LoVo (cell line): ENCODE data around the gene RAPGEF5.

Source experiments
- DNase-seq: peaks from one replicate; pipeline ENCODE4 v3.0.0-alpha.2; 2016; ENCODE audit warnings: low spot score

Gene RAPGEF5

GRCh38 chr7:22356701-22357310 is at the start of gene RAPGEF5:
Gene RAPGEF5 (minus strand): TSS chr7:22357154. CDS start chr7:22357060, 94 bp downstream.
- peak; percentile 69 for DNase-seq

GRCh38 chr7:22406715-22407114 is 49.8 kb upstream of the RAPGEF5 start:
- DNase-seq, result no peak

- DNase-seq, result no peak
Observed at GRCh38 chr7:22404421-22405023, 47.6 kb upstream of the RAPGEF5 start.

GRCh38 chr7:22403344-22403743 is 46.4 kb upstream of the RAPGEF5 start:
- no peak for DNase-seq

- DNase-seq, result no peak
Observed at GRCh38 chr7:22402250-22402649, 45.3 kb upstream of the RAPGEF5 start.

GRCh38 chr7:22400936-22401553 is 44.1 kb upstream of the RAPGEF5 start:
- DNase-seq, result no peak

GRCh38 chr7:22400150-22400814 is 43.3 kb upstream of the RAPGEF5 start:
- DNase-seq, result no peak

GRCh38 chr7:22399546-22399945 is 42.6 kb upstream of the RAPGEF5 start:
- no peak for DNase-seq

GRCh38 chr7:22399091-22399490 is 42.1 kb upstream of the RAPGEF5 start:
- no peak for DNase-seq

GRCh38 chr7:22397981-22398380 is 41.0 kb upstream of the RAPGEF5 start:
- no peak for DNase-seq

- no peak for DNase-seq
Observed at GRCh38 chr7:22395222-22395621, 38.3 kb upstream of the RAPGEF5 start.

- no peak for DNase-seq
Observed at GRCh38 chr7:22394739-22395138, 37.8 kb upstream of the RAPGEF5 start.

- no peak for DNase-seq
Observed at GRCh38 chr7:22393913-22394729, 37.2 kb upstream of the RAPGEF5 start.

- DNase-seq, result no peak
Observed at GRCh38 chr7:22390516-22390915, 33.6 kb upstream of the RAPGEF5 start.

- no peak for DNase-seq
Observed at GRCh38 chr7:22389892-22390291, 32.9 kb upstream of the RAPGEF5 start.

GRCh38 chr7:22387583-22387982 is 30.6 kb upstream of the RAPGEF5 start:
- DNase-seq, result no peak

- DNase-seq, result no peak
Observed at GRCh38 chr7:22386865-22387264, 29.9 kb upstream of the RAPGEF5 start.

- no peak for DNase-seq
Observed at GRCh38 chr7:22386206-22386858, 29.4 kb upstream of the RAPGEF5 start.

GRCh38 chr7:22385326-22385725 is 28.4 kb upstream of the RAPGEF5 start:
- DNase-seq, result no peak

GRCh38 chr7:22380333-22380732 is 23.4 kb upstream of the RAPGEF5 start:
- DNase-seq, result no peak

- DNase-seq, result no peak
Observed at GRCh38 chr7:22378199-22378980, 21.4 kb upstream of the RAPGEF5 start.
